Stimulated activated CD4-positive, alpha-beta T cell treated with anti-CD3 and anti-CD28 coated beads, Interleukin-4, amount 100 ng/mL, for 1 hour (primary cell): Measurements from ENCODE around the gene FAM131A.
"Not testable (repeated sequence)": the region's sequence is repeated elsewhere in the genome, so short reads cannot be mapped to it uniquely, and the experiment has no call there.

Experiments
- DNase-seq: peaks from one replicate; pipeline ENCODE4 v3.0.0-alpha.2; 2020

FAM131A gene

GRCh38 chr3:184317201-184317600, 20.2 kb upstream of the FAM131A start:
- no peak for DNase-seq

- DNase-seq = peak; percentile 63
Measured at GRCh38 chr3:184320104-184320445, 17.3 kb upstream of the FAM131A start.

- DNase-seq = no peak
Measured at GRCh38 chr3:184321666-184322065, 15.7 kb upstream of the FAM131A start.

GRCh38 chr3:184322731-184323487, 14.5 kb upstream of the FAM131A start:
- no peak for DNase-seq

GRCh38 chr3:184323696-184324095, 13.7 kb upstream of the FAM131A start:
- no peak for DNase-seq

GRCh38 chr3:184325269-184325668, 12.1 kb upstream of the FAM131A start:
- no peak for DNase-seq

GRCh38 chr3:184325715-184326369, 11.6 kb upstream of the FAM131A start:
- DNase-seq = peak; percentile 49

GRCh38 chr3:184327171-184327570, 10.2 kb upstream of the FAM131A start:
- DNase-seq = no peak

GRCh38 chr3:184328516-184328915, 8.9 kb upstream of the FAM131A start:
- DNase-seq = no peak

- no peak for DNase-seq
Measured at GRCh38 chr3:184332370-184333090, 4.9 kb upstream of the FAM131A start.

GRCh38 chr3:184333190-184333589, 4.2 kb upstream of the FAM131A start:
- DNase-seq = no peak

GRCh38 chr3:184333700-184334099, 3.7 kb upstream of the FAM131A start:
- DNase-seq = no peak

GRCh38 chr3:184334470-184335158, 2.8 kb upstream of the FAM131A start:
- peak; percentile 32 for DNase-seq

- DNase-seq = no peak
Measured at GRCh38 chr3:184335291-184335660, 2.1 kb upstream of the FAM131A start.

- DNase-seq = peak; percentile 89
Measured at GRCh38 chr3:184335661-184336546, 1.5 kb upstream of the FAM131A start.

GRCh38 chr3:184336547-184337398, 627 bp upstream of the FAM131A start:
- no peak for DNase-seq

- DNase-seq = no peak
Measured at GRCh38 chr3:184337981-184338380, 581 bp downstream of the FAM131A start.

GRCh38 chr3:184338511-184338945, 1.1 kb downstream of the FAM131A start:
- no peak for DNase-seq

GRCh38 chr3:184339001-184339400, 1.6 kb downstream of the FAM131A start:
- DNase-seq = no peak

GRCh38 chr3:184339451-184340135, 2.2 kb downstream of the FAM131A start:
- DNase-seq = not testable (repeated sequence)

GRCh38 chr3:184341925-184342324, 4.5 kb downstream of the FAM131A start:
- DNase-seq = no peak
